ENCODE measurements around the gene TMEM239. TPM values are rescaled to one million over a fixed set of nuclear protein-coding genes. Genes with fewer than 3 reads are reported as not detected.
A peak's percentile ranks its signal among the peaks of the same experiment; 100 is the strongest.

TMEM239 gene
- total RNA-seq, 1 donor from 2014 or later = not detected

DNA sequence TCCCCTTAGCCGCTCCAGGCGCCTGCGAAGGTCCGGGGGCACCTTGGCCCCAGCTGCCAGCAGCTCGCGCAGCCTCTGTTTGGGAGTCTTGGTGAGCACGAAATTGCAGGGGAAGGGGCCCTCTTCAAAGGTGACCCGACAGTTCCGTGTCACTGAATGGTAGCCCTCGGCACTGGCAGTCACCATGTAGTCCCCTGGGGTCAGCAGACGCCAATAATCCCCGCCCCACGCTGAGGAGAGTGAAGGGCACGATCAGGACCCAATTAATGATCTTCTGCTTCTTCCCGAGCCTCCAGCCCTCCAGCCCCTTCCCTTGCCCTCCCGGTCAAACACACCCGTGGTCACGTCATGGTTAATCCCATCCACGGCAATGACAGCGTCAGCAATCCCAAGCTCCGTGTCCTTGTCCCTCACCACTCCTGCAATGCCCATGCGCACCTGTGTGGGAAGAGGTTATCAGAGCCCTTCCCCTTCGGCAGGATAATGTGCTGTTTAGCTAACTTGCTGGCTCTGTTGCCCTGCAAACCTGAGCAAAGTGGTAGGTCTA, 21.9 kb upstream of the TMEM239 start:
- no peak overlapping the region for H3K27ac Mint-ChIP-seq

DNA sequence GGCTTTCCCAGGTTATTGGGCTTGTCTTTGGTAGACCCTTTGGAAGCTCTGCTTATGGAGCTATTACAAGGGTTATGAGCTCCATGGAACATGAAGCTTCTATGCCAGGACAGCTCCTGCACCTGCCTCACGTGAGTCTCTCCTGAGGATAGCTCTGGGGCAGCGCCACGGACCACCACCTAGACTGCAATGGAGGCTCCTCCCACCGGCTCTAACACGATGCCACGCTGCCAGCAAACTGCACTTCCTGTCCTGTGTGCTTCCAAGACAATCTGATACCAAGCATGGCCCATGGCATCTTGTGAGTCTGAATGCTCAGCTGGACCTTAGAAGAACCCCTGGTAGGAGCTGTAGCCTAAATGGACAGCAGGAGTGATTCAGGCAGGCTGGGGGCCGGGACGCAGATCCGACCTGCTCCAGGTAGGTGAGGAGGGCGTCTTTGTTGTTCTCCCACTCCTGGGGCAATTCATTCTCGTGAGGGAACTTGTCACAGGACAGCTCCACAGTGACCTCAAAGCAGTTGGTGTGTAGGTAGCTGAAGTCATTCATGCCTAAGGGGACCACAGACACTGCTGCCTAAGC, 21.2 kb upstream of the TMEM239 start:
- Mint-ChIP-seq H3K4me1 (ENCODE audit: unreplicated experiment) (peaks cover 13% of the 10 kb centered on the region), H3K27ac (no peak overlapping the region), H3K27me3 (peaks cover 39% of the 10 kb centered on the region), H3K4me3 (no peak overlapping the region), H3K36me3 (peaks cover 5% of the 10 kb centered on the region), H3K9me3 (no peaks in the 10 kb centered on the region)
- no peak for DNase-seq (ENCODE audit: extremely low spot score, unreplicated experiment)
- TF ChIP-seq, protein P1, sequence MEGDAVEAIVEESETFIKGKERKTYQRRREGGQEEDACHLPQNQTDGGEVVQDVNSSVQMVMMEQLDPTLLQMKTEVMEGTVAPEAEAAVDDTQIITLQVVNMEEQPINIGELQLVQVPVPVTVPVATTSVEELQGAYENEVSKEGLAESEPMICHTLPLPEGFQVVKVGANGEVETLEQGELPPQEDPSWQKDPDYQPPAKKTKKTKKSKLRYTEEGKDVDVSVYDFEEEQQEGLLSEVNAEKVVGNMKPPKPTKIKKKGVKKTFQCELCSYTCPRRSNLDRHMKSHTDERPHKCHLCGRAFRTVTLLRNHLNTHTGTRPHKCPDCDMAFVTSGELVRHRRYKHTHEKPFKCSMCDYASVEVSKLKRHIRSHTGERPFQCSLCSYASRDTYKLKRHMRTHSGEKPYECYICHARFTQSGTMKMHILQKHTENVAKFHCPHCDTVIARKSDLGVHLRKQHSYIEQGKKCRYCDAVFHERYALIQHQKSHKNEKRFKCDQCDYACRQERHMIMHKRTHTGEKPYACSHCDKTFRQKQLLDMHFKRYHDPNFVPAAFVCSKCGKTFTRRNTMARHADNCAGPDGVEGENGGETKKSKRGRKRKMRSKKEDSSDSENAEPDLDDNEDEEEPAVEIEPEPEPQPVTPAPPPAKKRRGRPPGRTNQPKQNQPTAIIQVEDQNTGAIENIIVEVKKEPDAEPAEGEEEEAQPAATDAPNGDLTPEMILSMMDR (conservative IDR thresholded peaks at IDR 0.05) = no peak

More for the DNA sequence above, 21.9 kb upstream of the TMEM239 start:
- Mint-ChIP-seq H3K9me3 (no peaks in the 10 kb centered on the region), H3K27me3 (peaks cover 36% of the 10 kb centered on the region), H3K4me3 (no peak overlapping the region), H3K36me3 (peaks cover 5% of the 10 kb centered on the region), H3K4me1 (ENCODE audit: unreplicated experiment) (peaks cover 6% of the 10 kb centered on the region)
- TF ChIP-seq, protein P1 (conservative IDR thresholded peaks at IDR 0.05) = no peak
- DNase-seq (ENCODE audit: extremely low spot score, unreplicated experiment) = no peak

DNA sequence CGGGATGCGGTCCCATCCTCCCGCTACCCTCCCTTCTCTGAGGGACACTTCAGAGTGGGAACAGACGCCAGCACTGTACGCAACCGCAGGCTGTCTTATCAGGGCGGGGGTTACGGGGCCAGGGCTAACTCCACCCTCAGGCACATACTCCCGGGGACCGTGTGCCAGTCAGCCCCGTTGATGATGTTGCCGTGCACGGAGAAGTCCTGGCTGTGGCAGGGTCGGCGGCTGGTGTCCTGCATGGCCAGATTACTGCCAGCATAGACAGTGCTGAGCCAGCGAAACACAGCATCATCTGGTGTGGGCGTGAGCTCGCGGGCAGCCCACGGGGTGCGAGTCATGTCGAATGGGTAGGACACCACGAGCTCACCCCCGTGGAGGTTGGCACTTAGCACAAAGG, 20.7 kb upstream of the TMEM239 start:
- DNase-seq (ENCODE audit: extremely low spot score, unreplicated experiment) = no peak
- no peak overlapping the region for H3K4me3 Mint-ChIP-seq
- peaks cover 38% of the 10 kb centered on the region for H3K27me3 Mint-ChIP-seq
- no peak overlapping the region for H3K27ac Mint-ChIP-seq
- no peaks in the 10 kb centered on the region for H3K9me3 Mint-ChIP-seq
- H3K36me3 Mint-ChIP-seq = peaks cover 5% of the 10 kb centered on the region
- peaks cover 15% of the 10 kb centered on the region for H3K4me1 Mint-ChIP-seq (ENCODE audit: unreplicated experiment)
- TF ChIP-seq, protein P1 (conservative IDR thresholded peaks at IDR 0.05) = no peak

GRCh38 chr20:2796011-2796660, 20.0 kb upstream of the TMEM239 start:
- peaks cover 5% of the 10 kb centered on the region for H3K36me3 Mint-ChIP-seq
- H3K4me3 Mint-ChIP-seq = no peak overlapping the region
- H3K27ac Mint-ChIP-seq = no peak overlapping the region
- TF ChIP-seq, protein P1 (conservative IDR thresholded peaks at IDR 0.05) = no peak
- peaks cover 21% of the 10 kb centered on the region for H3K4me1 Mint-ChIP-seq (ENCODE audit: unreplicated experiment)
- H3K27me3 Mint-ChIP-seq = peaks cover 43% of the 10 kb centered on the region
- H3K9me3 Mint-ChIP-seq = no peaks in the 10 kb centered on the region
- DNase-seq (ENCODE audit: extremely low spot score, unreplicated experiment) = no peak

- TF ChIP-seq, protein P1 (conservative IDR thresholded peaks at IDR 0.05) = no peak
- peaks cover 42% of the 10 kb centered on the region for H3K27me3 Mint-ChIP-seq
- peaks cover under 1% of the 10 kb centered on the region for H3K9me3 Mint-ChIP-seq
- no peak overlapping the region for H3K27ac Mint-ChIP-seq
- peaks cover 5% of the 10 kb centered on the region for H3K36me3 Mint-ChIP-seq
- peaks cover 26% of the 10 kb centered on the region for H3K4me1 Mint-ChIP-seq (ENCODE audit: unreplicated experiment)
- H3K4me3 Mint-ChIP-seq = peak overlapping the region; percentile 28
- no peak for DNase-seq (ENCODE audit: extremely low spot score, unreplicated experiment)
Measured at GRCh38 chr20:2797136-2797983, 18.8 kb upstream of the TMEM239 start.
